Measurements from ENCODE around the gene MTM1. TPM values are rescaled to one million over a fixed set of nuclear protein-coding genes. Genes with fewer than 3 reads are reported as not detected.

MTM1 gene
- total RNA-seq, 1 donor from 2014 or later: 6.6 TPM

- no peaks in the 10 kb centered on the region for H3K27me3 ChIP-seq (ENCODE audit: control insufficient read depth, insufficient read depth, low read length)
- peak; percentile 44 for TF ChIP-seq CTCF (IDR thresholded peaks at IDR 0.05; ENCODE audit: insufficient read depth, low read length, poor library complexity, severe bottlenecking)
- no peaks in the 10 kb centered on the region for H3K36me3 ChIP-seq (ENCODE audit: control insufficient read depth, insufficient read depth, low read length)
- no peak for DNase-seq (ENCODE audit: low read depth)
- H3K4me3 ChIP-seq (ENCODE audit: low read depth, low read length): no peak overlapping the region
Measured at GRCh38 chrX:150683536-150684146, 115.2 kb downstream of the MTM1 start.

GRCh38 chrX:150688911-150689451 is 120.6 kb downstream of the MTM1 start:
- H3K36me3 ChIP-seq (ENCODE audit: control insufficient read depth, insufficient read depth, low read length): no peaks in the 10 kb centered on the region
- no peak overlapping the region for H3K4me3 ChIP-seq (ENCODE audit: low read depth, low read length)
- no peak for TF ChIP-seq CTCF (IDR thresholded peaks at IDR 0.05; ENCODE audit: insufficient read depth, low read length, poor library complexity, severe bottlenecking)
- no peaks in the 10 kb centered on the region for H3K27me3 ChIP-seq (ENCODE audit: control insufficient read depth, insufficient read depth, low read length)
- peak; percentile 83 for DNase-seq (ENCODE audit: low read depth)

- H3K36me3 ChIP-seq (ENCODE audit: control insufficient read depth, insufficient read depth, low read length): no peaks in the 10 kb centered on the region
- no peaks in the 10 kb centered on the region for H3K27me3 ChIP-seq (ENCODE audit: control insufficient read depth, insufficient read depth, low read length)
- TF ChIP-seq CTCF (IDR thresholded peaks at IDR 0.05; ENCODE audit: insufficient read depth, low read length, poor library complexity, severe bottlenecking): no peak
- H3K4me3 ChIP-seq (ENCODE audit: low read depth, low read length): no peak overlapping the region
- DNase-seq (ENCODE audit: low read depth): peak; percentile 44
Measured at GRCh38 chrX:150690126-150690525, 121.7 kb downstream of the MTM1 start.

- Histone ChIP-seq H3K4me3 (ENCODE audit: low read depth, low read length) (peak overlapping the region; percentile 54), H3K27me3 (ENCODE audit: control insufficient read depth, insufficient read depth, low read length) (no peaks in the 10 kb centered on the region), H3K36me3 (ENCODE audit: control insufficient read depth, insufficient read depth, low read length) (no peaks in the 10 kb centered on the region)
- TF ChIP-seq CTCF (IDR thresholded peaks at IDR 0.05; ENCODE audit: insufficient read depth, low read length, poor library complexity, severe bottlenecking): no peak
- no peak for DNase-seq (ENCODE audit: low read depth)
Measured at GRCh38 chrX:150692296-150692695, 123.9 kb downstream of the MTM1 start.

GRCh38 chrX:150692831-150693724 is 124.7 kb downstream of the MTM1 start, which contains the start of gene MTMR1:
TSS of gene MTMR1 (plus strand) at chrX:150693396. CDS start at chrX:150693531, 135 bp downstream.
- DNase-seq (ENCODE audit: low read depth): no peak
- TF ChIP-seq CTCF (IDR thresholded peaks at IDR 0.05; ENCODE audit: insufficient read depth, low read length, poor library complexity, severe bottlenecking): no peak

More at GRCh38 chrX:150692831-150693724, 124.7 kb downstream of the MTM1 start, which contains the start of gene MTMR1:
- H3K4me3 ChIP-seq (ENCODE audit: low read depth, low read length): peak within 1 kb of the TSS; percentile 54
- H3K36me3 ChIP-seq (ENCODE audit: control insufficient read depth, insufficient read depth, low read length): no peaks in the 10 kb centered on the region
- H3K27me3 ChIP-seq (ENCODE audit: control insufficient read depth, insufficient read depth, low read length): no peaks in the 10 kb centered on the region

Data from kidney epithelial cell (primary cell).